HEK293 (cell line): ENCODE data around the gene P2RX1.

Experiments used
- GLIS2 ChIP-seq: fragments of 450-650 bp; formaldehyde crosslinking; IDR thresholded peaks from 2 replicates; pipeline ENCODE4 v1.5.1; 2016; ENCODE audit warnings: missing biosample characterization, missing genetic modification characterization
- SP2 ChIP-seq: fragments of 450-650 bp; formaldehyde crosslinking; IDR thresholded peaks from 2 replicates; pipeline ENCODE4 v1.5.1; 2016; ENCODE audit warnings: missing biosample characterization, missing genetic modification characterization
- ZBTB17 ChIP-seq: fragments of 450-650 bp; formaldehyde crosslinking; IDR thresholded peaks from 2 replicates; pipeline ENCODE4 v1.5.1; 2016; ENCODE audit warnings: missing biosample characterization, missing genetic modification characterization
- ZBTB21 ChIP-seq: fragments of 450-650 bp; formaldehyde crosslinking; IDR thresholded peaks from 2 replicates; pipeline ENCODE4 v1.5.1; 2017; ENCODE audit warnings: missing biosample characterization, missing genetic modification characterization
- ZIC2 ChIP-seq: fragments of 450-650 bp; formaldehyde crosslinking; IDR thresholded peaks from 2 replicates; pipeline ENCODE4 v1.5.1; 2016; ENCODE audit warnings: missing biosample characterization, missing genetic modification characterization
- ZNF121 ChIP-seq: fragments of 450-650 bp; formaldehyde crosslinking; IDR thresholded peaks from 2 replicates; pipeline ENCODE4 v1.5.1; 2016; ENCODE audit warnings: missing biosample characterization, missing genetic modification characterization
- ZNF148 ChIP-seq: fragments of 450-650 bp; formaldehyde crosslinking; IDR thresholded peaks from 2 replicates; pipeline ENCODE4 v1.5.0; 2017; ENCODE audit warnings: missing biosample characterization, missing genetic modification characterization, borderline replicate concordance
- ZNF211 ChIP-seq: fragments of 450-650 bp; formaldehyde crosslinking; IDR thresholded peaks from 2 replicates; pipeline ENCODE4 v1.5.1; 2016; ENCODE audit warnings: low read depth, missing biosample characterization, missing genetic modification characterization
- ZNF24 ChIP-seq: fragments of 450-650 bp; formaldehyde crosslinking; IDR thresholded peaks from 2 replicates; pipeline ENCODE4 v1.5.1; 2016; ENCODE audit warnings: missing biosample characterization, missing genetic modification characterization
- ZNF26 ChIP-seq: fragments of 450-650 bp; formaldehyde crosslinking; IDR thresholded peaks from 2 replicates; pipeline ENCODE4 v1.5.1; 2016; ENCODE audit warnings: missing biosample characterization, missing genetic modification characterization
- ZNF274 ChIP-seq, 2 experiments: fragments of 200-500 bp in 1 of 2; fragments of 450-650 bp in 1 of 2; sonication (Bioruptor generic) in 1 of 2; formaldehyde crosslinking in 1 of 2; IDR thresholded peaks; 2 replicates each; pipeline versions ENCODE4 v1.5.1 to v1.6.1; 2014 to 2016; ENCODE audit warnings: borderline replicate concordance in 1 of 2, inconsistent platforms in 1 of 2, low read length in 1 of 2, missing biosample characterization in 1 of 2, missing genetic modification characterization in 1 of 2
- ZNF292 ChIP-seq: fragments of 450-650 bp; formaldehyde crosslinking; IDR thresholded peaks from 2 replicates; pipeline ENCODE4 v1.5.1; 2016; ENCODE audit warnings: low read depth, missing biosample characterization, missing genetic modification characterization, borderline replicate concordance
- ZNF302 ChIP-seq: fragments of 450-650 bp; formaldehyde crosslinking; IDR thresholded peaks from 2 replicates; pipeline ENCODE4 v1.5.1; 2016; ENCODE audit warnings: missing biosample characterization, missing genetic modification characterization, low read depth
- ZNF529 ChIP-seq: fragments of 450-650 bp; formaldehyde crosslinking; IDR thresholded peaks from 2 replicates; pipeline ENCODE4 v1.5.1; 2017; ENCODE audit warnings: missing genetic modification characterization, missing biosample characterization; ENCODE audit not compliant: insufficient replicate concordance
- ZNF555 ChIP-seq: fragments of 450-650 bp; formaldehyde crosslinking; conservative IDR thresholded peaks from 2 replicates; pipeline ENCODE4 v1.5.1; 2017; ENCODE audit warnings: missing biosample characterization, mild to moderate bottlenecking, missing genetic modification characterization, inconsistent platforms
- ZNF558 ChIP-seq: fragments of 450-650 bp; formaldehyde crosslinking; IDR thresholded peaks from 2 replicates; pipeline ENCODE4 v1.5.1; 2016; ENCODE audit warnings: missing biosample characterization, missing genetic modification characterization
- ZNF600 ChIP-seq: fragments of 450-650 bp; formaldehyde crosslinking; IDR thresholded peaks from 2 replicates; pipeline ENCODE4 v1.5.1; 2016; ENCODE audit warnings: missing biosample characterization, missing genetic modification characterization
- ZNF654 ChIP-seq: fragments of 450-650 bp; formaldehyde crosslinking; IDR thresholded peaks from 2 replicates; pipeline ENCODE4 v1.5.1; 2016; ENCODE audit warnings: low read depth, missing biosample characterization, missing genetic modification characterization
- ZSCAN4 ChIP-seq: fragments of 450-650 bp; formaldehyde crosslinking; IDR thresholded peaks from 2 replicates; pipeline ENCODE4 v1.5.1; 2017; ENCODE audit warnings: missing biosample characterization, missing genetic modification characterization
- TF ChIP-seq, protein P1 (sequence below): fragments of 450-650 bp; formaldehyde crosslinking; IDR thresholded peaks from 2 replicates; pipeline ENCODE4 v1.5.1; 2017; ENCODE audit warnings: missing biosample characterization, missing genetic modification characterization
- TF ChIP-seq, protein P2 (sequence below): fragments of 450-650 bp; formaldehyde crosslinking; IDR thresholded peaks from 2 replicates; pipeline ENCODE4 v1.5.1; 2016; ENCODE audit warnings: missing biosample characterization, missing genetic modification characterization
- TF ChIP-seq, protein P3 (sequence below): fragments of 450-650 bp; formaldehyde crosslinking; IDR thresholded peaks from 2 replicates; pipeline ENCODE4 v1.5.1; 2016; ENCODE audit warnings: missing biosample characterization, missing genetic modification characterization, borderline replicate concordance

Gene P2RX1

GRCh38 chr17:3913531-3914311, 2.5 kb downstream of the P2RX1 start (continued):
- TF ChIP-seq, protein P1, sequence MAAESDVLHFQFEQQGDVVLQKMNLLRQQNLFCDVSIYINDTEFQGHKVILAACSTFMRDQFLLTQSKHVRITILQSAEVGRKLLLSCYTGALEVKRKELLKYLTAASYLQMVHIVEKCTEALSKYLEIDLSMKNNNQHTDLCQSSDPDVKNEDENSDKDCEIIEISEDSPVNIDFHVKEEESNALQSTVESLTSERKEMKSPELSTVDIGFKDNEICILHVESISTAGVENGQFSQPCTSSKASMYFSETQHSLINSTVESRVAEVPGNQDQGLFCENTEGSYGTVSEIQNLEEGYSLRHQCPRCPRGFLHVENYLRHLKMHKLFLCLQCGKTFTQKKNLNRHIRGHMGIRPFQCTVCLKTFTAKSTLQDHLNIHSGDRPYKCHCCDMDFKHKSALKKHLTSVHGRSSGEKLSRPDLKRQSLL (tag by site-specific recombination), result no peak
- TF ChIP-seq ZNF292 (no peak), ZNF121 (tag by site-specific recombination) (peak; percentile 97), ZNF529 (tag by site-specific recombination) (no peak), ZBTB17 (tag by site-specific recombination) (peak; percentile 81), ZNF302 (no peak), ZNF26 (tag by site-specific recombination) (no peak), ZNF558 (tag by site-specific recombination) (no peak), GLIS2 (tag by site-specific recombination) (peak; percentile 46; the same call in 1 of the 2 replicates), ZNF24 (tag by site-specific recombination) (no peak), ZNF211 (tag by site-specific recombination) (no peak), ZSCAN4 (tag by site-specific recombination) (no peak), SP2 (tag by site-specific recombination) (no peak), ZNF600 (tag by site-specific recombination) (peak; percentile 95), ZNF555 (tag by site-specific recombination) (no peak), ZIC2 (tag by site-specific recombination) (0 out of 2 replicates have a peak, but pooled peaks have one; percentile 9), ZNF274 (IDR thresholded peaks at IDR 0.05; ENCODE audit: low read length) (no peak), ZNF274 (tag by site-specific recombination; IDR thresholded peaks at IDR 0.05; ENCODE audit: borderline replicate concordance) (no peak), ZNF148 (tag by site-specific recombination) (no peak), ZBTB21 (peak; percentile 54; the same call in 1 of the 2 replicates), ZNF654 (tag by site-specific recombination) (peak; percentile 78)
- TF ChIP-seq, protein P2, sequence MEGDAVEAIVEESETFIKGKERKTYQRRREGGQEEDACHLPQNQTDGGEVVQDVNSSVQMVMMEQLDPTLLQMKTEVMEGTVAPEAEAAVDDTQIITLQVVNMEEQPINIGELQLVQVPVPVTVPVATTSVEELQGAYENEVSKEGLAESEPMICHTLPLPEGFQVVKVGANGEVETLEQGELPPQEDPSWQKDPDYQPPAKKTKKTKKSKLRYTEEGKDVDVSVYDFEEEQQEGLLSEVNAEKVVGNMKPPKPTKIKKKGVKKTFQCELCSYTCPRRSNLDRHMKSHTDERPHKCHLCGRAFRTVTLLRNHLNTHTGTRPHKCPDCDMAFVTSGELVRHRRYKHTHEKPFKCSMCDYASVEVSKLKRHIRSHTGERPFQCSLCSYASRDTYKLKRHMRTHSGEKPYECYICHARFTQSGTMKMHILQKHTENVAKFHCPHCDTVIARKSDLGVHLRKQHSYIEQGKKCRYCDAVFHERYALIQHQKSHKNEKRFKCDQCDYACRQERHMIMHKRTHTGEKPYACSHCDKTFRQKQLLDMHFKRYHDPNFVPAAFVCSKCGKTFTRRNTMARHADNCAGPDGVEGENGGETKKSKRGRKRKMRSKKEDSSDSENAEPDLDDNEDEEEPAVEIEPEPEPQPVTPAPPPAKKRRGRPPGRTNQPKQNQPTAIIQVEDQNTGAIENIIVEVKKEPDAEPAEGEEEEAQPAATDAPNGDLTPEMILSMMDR (tag by site-specific recombination), result peak; percentile 90
- TF ChIP-seq, protein P3, sequence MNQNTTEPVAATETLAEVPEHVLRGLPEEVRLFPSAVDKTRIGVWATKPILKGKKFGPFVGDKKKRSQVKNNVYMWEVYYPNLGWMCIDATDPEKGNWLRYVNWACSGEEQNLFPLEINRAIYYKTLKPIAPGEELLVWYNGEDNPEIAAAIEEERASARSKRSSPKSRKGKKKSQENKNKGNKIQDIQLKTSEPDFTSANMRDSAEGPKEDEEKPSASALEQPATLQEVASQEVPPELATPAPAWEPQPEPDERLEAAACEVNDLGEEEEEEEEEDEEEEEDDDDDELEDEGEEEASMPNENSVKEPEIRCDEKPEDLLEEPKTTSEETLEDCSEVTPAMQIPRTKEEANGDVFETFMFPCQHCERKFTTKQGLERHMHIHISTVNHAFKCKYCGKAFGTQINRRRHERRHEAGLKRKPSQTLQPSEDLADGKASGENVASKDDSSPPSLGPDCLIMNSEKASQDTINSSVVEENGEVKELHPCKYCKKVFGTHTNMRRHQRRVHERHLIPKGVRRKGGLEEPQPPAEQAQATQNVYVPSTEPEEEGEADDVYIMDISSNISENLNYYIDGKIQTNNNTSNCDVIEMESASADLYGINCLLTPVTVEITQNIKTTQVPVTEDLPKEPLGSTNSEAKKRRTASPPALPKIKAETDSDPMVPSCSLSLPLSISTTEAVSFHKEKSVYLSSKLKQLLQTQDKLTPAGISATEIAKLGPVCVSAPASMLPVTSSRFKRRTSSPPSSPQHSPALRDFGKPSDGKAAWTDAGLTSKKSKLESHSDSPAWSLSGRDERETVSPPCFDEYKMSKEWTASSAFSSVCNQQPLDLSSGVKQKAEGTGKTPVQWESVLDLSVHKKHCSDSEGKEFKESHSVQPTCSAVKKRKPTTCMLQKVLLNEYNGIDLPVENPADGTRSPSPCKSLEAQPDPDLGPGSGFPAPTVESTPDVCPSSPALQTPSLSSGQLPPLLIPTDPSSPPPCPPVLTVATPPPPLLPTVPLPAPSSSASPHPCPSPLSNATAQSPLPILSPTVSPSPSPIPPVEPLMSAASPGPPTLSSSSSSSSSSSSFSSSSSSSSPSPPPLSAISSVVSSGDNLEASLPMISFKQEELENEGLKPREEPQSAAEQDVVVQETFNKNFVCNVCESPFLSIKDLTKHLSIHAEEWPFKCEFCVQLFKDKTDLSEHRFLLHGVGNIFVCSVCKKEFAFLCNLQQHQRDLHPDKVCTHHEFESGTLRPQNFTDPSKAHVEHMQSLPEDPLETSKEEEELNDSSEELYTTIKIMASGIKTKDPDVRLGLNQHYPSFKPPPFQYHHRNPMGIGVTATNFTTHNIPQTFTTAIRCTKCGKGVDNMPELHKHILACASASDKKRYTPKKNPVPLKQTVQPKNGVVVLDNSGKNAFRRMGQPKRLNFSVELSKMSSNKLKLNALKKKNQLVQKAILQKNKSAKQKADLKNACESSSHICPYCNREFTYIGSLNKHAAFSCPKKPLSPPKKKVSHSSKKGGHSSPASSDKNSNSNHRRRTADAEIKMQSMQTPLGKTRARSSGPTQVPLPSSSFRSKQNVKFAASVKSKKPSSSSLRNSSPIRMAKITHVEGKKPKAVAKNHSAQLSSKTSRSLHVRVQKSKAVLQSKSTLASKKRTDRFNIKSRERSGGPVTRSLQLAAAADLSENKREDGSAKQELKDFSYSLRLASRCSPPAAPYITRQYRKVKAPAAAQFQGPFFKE (tag by site-specific recombination), result 0 out of 2 replicates have a peak, but pooled peaks have one; percentile 19
